Measurements from ENCODE around the gene ZNF518B. TPM values are rescaled to one million over a fixed set of nuclear protein-coding genes. Genes with fewer than 3 reads are reported as not detected.

The ZNF518B gene
- total RNA-seq, 2 donors from 2014 or later, result 46.2 to 46.4 TPM

DNA sequence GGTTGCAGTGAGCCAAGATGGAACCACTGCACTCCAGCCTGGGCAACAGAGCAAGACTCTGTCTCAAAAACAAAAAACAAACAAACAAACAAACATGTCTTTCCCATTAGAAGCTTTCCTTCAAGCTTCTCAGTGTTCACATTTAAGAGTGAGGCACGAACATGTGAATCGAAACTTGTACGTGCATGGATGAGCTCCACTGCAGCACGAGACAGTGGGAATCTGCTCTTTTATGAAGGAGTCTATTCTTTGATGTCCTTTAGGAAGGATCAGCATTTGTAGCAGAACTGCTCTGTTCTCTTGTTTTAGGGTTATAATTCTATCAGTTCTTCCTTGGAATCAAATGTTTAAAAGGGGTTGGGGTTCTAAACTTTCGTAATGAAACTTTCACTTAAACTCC, 23.4 kb upstream of the ZNF518B start:
- Histone ChIP-seq H3K27ac (ENCODE audit: low read depth, low read length) (no peak overlapping the region), H3K9ac (ENCODE audit: extremely low read depth, low read length, poor library complexity, severe bottlenecking) (no peak overlapping the region), H3K36me3 (ENCODE audit: control insufficient read depth, insufficient read depth, low read length) (no peaks in the 10 kb centered on the region), H3K9me3 (ENCODE audit: control insufficient read depth, low read length) (no peaks in the 10 kb centered on the region), H3K27me3 (ENCODE audit: control insufficient read depth, insufficient read depth, low read length, poor library complexity, severe bottlenecking) (no peaks in the 10 kb centered on the region), H3K4me3 (ENCODE audit: low read length) (no peak overlapping the region), H3K4me1 (ENCODE audit: control insufficient read depth, insufficient read depth, low read length) (no peaks in the 10 kb centered on the region)
- no peak overlapping the region for H3K27ac Mint-ChIP-seq
- peaks cover 8% of the 10 kb centered on the region for H3K4me1 Mint-ChIP-seq
- TF ChIP-seq, protein P1, sequence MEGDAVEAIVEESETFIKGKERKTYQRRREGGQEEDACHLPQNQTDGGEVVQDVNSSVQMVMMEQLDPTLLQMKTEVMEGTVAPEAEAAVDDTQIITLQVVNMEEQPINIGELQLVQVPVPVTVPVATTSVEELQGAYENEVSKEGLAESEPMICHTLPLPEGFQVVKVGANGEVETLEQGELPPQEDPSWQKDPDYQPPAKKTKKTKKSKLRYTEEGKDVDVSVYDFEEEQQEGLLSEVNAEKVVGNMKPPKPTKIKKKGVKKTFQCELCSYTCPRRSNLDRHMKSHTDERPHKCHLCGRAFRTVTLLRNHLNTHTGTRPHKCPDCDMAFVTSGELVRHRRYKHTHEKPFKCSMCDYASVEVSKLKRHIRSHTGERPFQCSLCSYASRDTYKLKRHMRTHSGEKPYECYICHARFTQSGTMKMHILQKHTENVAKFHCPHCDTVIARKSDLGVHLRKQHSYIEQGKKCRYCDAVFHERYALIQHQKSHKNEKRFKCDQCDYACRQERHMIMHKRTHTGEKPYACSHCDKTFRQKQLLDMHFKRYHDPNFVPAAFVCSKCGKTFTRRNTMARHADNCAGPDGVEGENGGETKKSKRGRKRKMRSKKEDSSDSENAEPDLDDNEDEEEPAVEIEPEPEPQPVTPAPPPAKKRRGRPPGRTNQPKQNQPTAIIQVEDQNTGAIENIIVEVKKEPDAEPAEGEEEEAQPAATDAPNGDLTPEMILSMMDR (conservative IDR thresholded peaks at IDR 0.05), result no peak
- WGBS, 2 experiments (ENCODE audit: insufficient coverage in 1 of 2, insufficient read length in 1 of 2), result 85 to 100% methylated on average over 4 to 5 of the region's 5 CpGs
- H3K4me3 Mint-ChIP-seq, result no peak overlapping the region
- DNase-seq, result no peak
- no peaks in the 10 kb centered on the region for H3K36me3 Mint-ChIP-seq (ENCODE audit: low read depth)
- no peaks in the 10 kb centered on the region for H3K27me3 Mint-ChIP-seq (ENCODE audit: insufficient read depth)
- no peaks in the 10 kb centered on the region for H3K9me3 Mint-ChIP-seq

DNA sequence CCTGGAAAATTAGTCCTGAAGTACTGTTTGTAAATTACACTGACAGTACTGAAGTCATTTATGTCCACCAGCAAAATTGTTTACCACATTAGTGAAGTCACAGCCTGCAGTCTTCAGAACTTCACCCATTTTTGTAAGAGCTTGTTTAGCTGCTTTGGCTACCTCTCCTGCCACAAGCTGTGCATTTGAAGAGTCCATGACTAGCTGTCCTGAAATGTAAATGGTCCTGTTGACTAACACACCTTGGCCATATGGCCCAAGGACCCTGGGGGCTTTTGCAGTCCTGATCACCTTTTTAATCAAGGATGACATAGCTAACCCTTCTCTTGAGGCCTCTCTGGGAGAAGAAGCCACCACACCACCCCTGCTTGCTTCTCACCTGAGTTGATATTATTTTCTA, 21.4 kb upstream of the ZNF518B start:
- Mint-ChIP-seq H3K4me1 (peaks cover 8% of the 10 kb centered on the region), H3K9me3 (no peaks in the 10 kb centered on the region), H3K27ac (no peak overlapping the region), H3K4me3 (no peak overlapping the region), H3K27me3 (ENCODE audit: insufficient read depth) (no peaks in the 10 kb centered on the region), H3K36me3 (ENCODE audit: low read depth) (no peaks in the 10 kb centered on the region)
- H3K27ac ChIP-seq (ENCODE audit: low read depth, low read length), result no peak overlapping the region
- TF ChIP-seq, protein P1 (conservative IDR thresholded peaks at IDR 0.05), result no peak
- H3K4me1 ChIP-seq (ENCODE audit: control insufficient read depth, insufficient read depth, low read length), result no peaks in the 10 kb centered on the region
- no peak for DNase-seq
- H3K9me3 ChIP-seq (ENCODE audit: control insufficient read depth, low read length), result no peaks in the 10 kb centered on the region
- H3K27me3 ChIP-seq (ENCODE audit: control insufficient read depth, insufficient read depth, low read length, poor library complexity, severe bottlenecking), result no peaks in the 10 kb centered on the region
- no peak overlapping the region for H3K9ac ChIP-seq (ENCODE audit: extremely low read depth, low read length, poor library complexity, severe bottlenecking)
- no peak overlapping the region for H3K4me3 ChIP-seq (ENCODE audit: low read length)
- H3K36me3 ChIP-seq (ENCODE audit: control insufficient read depth, insufficient read depth, low read length), result no peaks in the 10 kb centered on the region

DNA sequence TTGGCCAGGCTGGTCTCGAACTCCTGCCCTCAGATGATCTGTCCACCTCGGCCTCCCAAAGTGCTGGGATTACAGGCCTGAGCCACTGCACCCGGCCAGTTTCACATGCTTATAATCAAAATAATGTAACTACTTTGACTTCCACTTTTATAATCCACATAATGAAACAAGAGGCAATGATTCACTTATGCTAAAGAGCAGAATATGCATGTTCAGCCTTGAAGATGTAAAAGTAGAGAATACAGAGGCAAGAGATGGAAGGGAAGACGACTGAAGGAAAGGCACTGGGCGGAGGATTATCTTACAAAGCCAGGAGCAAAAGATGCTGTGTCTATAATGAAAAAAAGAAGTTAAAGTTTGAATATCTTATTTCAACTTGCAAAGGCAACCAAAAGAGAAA, 13.3 kb upstream of the ZNF518B start:
- no peaks in the 10 kb centered on the region for H3K4me1 Mint-ChIP-seq
- no peak overlapping the region for H3K4me3 Mint-ChIP-seq
- no peaks in the 10 kb centered on the region for H3K36me3 Mint-ChIP-seq (ENCODE audit: low read depth)
- H3K9me3 ChIP-seq (ENCODE audit: control insufficient read depth, low read length), result no peaks in the 10 kb centered on the region
- H3K4me3 ChIP-seq (ENCODE audit: low read length), result no peak overlapping the region
- H3K27ac Mint-ChIP-seq, result no peak overlapping the region
- DNase-seq, result no peak
- no peak overlapping the region for H3K27ac ChIP-seq (ENCODE audit: low read depth, low read length)
- H3K4me1 ChIP-seq (ENCODE audit: control insufficient read depth, insufficient read depth, low read length), result no peaks in the 10 kb centered on the region
- H3K27me3 ChIP-seq (ENCODE audit: control insufficient read depth, insufficient read depth, low read length, poor library complexity, severe bottlenecking), result no peaks in the 10 kb centered on the region
- H3K27me3 Mint-ChIP-seq (ENCODE audit: insufficient read depth), result peaks cover 2% of the 10 kb centered on the region
- 82 to 91% methylated on average over 4 to 5 of the region's 5 CpGs for WGBS, 2 experiments (ENCODE audit: insufficient coverage in 1 of 2, insufficient read length in 1 of 2)
- TF ChIP-seq, protein P1 (conservative IDR thresholded peaks at IDR 0.05), result no peak
- no peaks in the 10 kb centered on the region for H3K36me3 ChIP-seq (ENCODE audit: control insufficient read depth, insufficient read depth, low read length)
- no peaks in the 10 kb centered on the region for H3K9me3 Mint-ChIP-seq
- no peak overlapping the region for H3K9ac ChIP-seq (ENCODE audit: extremely low read depth, low read length, poor library complexity, severe bottlenecking)
